ENCODE data around the gene DPYD. TPM values are rescaled to one million over a fixed set of nuclear protein-coding genes. Genes with fewer than 3 reads are reported as not detected.

Gene DPYD
- total RNA-seq, 1 donor from 2014 or later = 12.8 TPM

DNA sequence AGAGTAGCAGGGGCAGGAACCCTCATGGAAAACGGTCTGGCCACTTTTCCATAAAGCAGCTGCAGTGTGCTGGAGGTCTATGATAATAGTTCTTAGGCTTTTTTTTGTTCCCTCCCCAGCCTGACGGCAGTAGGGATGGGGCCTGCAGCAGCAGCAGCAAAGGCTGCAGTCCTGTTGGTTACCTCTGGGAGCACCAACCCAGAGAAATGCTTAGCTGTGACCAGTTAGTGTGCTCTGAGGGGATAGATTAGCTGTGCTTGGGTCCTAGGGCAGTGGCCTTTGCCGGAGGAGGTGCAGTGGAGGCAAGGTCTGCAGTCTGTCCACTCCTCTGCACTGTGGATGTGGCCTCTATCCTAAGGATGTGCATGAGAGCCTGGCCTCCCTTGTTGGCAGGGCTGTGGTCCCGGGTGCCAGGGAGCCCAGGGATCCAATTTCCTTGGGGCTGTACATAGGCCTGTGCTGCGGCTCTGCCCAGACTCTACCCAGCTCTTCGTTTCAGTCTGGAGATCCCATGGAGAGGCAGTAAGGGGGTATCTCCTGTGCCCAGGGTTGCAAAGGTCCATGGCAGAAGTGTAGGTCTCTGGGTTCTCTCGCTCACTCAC is 876.6 kb downstream of the DPYD start:
- no peak overlapping the region for H3K4me3 Mint-ChIP-seq (ENCODE audit: unreplicated experiment)
- peaks cover 20% of the 10 kb centered on the region for H3K36me3 Mint-ChIP-seq (ENCODE audit: unreplicated experiment)
- peaks cover 3% of the 10 kb centered on the region for H3K9me3 Mint-ChIP-seq (ENCODE audit: unreplicated experiment)
- TF ChIP-seq, protein P1, sequence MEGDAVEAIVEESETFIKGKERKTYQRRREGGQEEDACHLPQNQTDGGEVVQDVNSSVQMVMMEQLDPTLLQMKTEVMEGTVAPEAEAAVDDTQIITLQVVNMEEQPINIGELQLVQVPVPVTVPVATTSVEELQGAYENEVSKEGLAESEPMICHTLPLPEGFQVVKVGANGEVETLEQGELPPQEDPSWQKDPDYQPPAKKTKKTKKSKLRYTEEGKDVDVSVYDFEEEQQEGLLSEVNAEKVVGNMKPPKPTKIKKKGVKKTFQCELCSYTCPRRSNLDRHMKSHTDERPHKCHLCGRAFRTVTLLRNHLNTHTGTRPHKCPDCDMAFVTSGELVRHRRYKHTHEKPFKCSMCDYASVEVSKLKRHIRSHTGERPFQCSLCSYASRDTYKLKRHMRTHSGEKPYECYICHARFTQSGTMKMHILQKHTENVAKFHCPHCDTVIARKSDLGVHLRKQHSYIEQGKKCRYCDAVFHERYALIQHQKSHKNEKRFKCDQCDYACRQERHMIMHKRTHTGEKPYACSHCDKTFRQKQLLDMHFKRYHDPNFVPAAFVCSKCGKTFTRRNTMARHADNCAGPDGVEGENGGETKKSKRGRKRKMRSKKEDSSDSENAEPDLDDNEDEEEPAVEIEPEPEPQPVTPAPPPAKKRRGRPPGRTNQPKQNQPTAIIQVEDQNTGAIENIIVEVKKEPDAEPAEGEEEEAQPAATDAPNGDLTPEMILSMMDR (IDR thresholded peaks at IDR 0.05; ENCODE audit: partially characterized antibody, unreplicated experiment) = no peak
- no peaks in the 10 kb centered on the region for H3K27me3 Mint-ChIP-seq (ENCODE audit: unreplicated experiment)
- H3K27ac Mint-ChIP-seq (ENCODE audit: unreplicated experiment) = no peak overlapping the region
- no peaks in the 10 kb centered on the region for H3K4me1 Mint-ChIP-seq (ENCODE audit: low read depth, unreplicated experiment)
- DNase-seq = no peak

DNA sequence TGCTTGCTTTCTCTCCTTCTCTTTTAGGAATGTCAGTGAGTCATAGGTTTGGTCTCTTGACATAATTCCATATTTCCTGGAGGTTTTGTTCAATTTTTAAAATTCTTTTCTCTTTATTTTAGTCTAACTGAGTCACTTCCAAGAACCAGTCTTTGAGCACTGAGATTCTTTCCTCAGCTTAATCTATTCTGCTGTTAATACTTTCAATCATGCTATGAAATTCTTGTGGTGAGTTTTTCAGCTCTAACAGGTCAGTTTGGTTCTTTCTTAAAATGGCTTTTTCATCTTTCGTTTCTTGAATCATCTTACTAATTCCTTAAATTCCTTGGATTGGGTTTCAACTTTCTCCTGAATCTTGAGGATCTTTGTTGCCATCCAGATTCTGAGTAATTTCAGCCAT is 878.3 kb downstream of the DPYD start:
- Mint-ChIP-seq H3K36me3 (ENCODE audit: unreplicated experiment) (peaks cover 28% of the 10 kb centered on the region), H3K27ac (ENCODE audit: unreplicated experiment) (no peak overlapping the region), H3K9me3 (ENCODE audit: unreplicated experiment) (peaks cover 3% of the 10 kb centered on the region), H3K27me3 (ENCODE audit: unreplicated experiment) (no peaks in the 10 kb centered on the region), H3K4me1 (ENCODE audit: low read depth, unreplicated experiment) (no peaks in the 10 kb centered on the region), H3K4me3 (ENCODE audit: unreplicated experiment) (no peak overlapping the region)
- no peak for DNase-seq
- TF ChIP-seq, protein P1 (IDR thresholded peaks at IDR 0.05; ENCODE audit: partially characterized antibody, unreplicated experiment) = no peak

DNA sequence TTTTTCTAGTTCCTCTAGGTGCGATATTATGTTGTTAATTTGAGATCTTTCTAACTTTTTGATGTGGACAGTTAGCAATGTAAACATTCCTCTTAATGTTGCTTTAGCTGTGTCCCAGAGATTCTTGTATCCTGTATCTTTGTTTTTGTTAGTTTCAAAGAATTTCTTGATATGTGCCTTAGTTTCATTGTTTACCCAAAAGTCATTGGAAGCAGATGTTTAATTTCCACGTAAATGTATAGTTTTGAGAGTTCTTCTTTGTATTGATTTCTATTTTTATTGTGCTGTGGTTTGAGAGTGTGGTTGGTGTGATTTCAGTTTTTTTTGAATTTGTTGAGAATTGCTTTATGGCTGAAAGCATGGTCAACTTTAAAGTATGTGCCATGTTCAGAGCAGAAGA is 879.8 kb downstream of the DPYD start:
- Mint-ChIP-seq H3K27ac (ENCODE audit: unreplicated experiment) (no peak overlapping the region), H3K27me3 (ENCODE audit: unreplicated experiment) (no peaks in the 10 kb centered on the region), H3K36me3 (ENCODE audit: unreplicated experiment) (peaks cover 28% of the 10 kb centered on the region), H3K9me3 (ENCODE audit: unreplicated experiment) (peaks cover 3% of the 10 kb centered on the region), H3K4me3 (ENCODE audit: unreplicated experiment) (no peak overlapping the region), H3K4me1 (ENCODE audit: low read depth, unreplicated experiment) (no peaks in the 10 kb centered on the region)
- no peak for DNase-seq
- TF ChIP-seq, protein P1 (IDR thresholded peaks at IDR 0.05; ENCODE audit: partially characterized antibody, unreplicated experiment) = no peak

DNA sequence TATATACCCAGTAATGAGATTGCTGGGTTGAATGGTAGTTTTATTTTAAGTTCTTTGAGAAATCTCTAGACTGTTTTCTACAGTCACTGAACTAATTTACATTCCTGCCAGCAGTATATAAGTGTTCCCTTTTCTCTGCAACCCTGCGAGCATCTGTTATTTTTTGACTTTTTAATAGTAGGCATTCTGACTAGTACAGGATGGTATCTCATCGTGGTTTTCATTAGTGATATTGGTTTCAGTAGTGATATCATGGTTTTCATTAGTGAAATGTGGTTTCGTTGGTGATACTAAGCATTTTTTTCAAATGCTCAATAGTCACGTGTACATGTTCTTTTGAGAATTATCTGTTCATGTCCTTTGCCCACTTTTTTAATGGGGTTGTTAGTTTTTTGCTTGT is 882.4 kb downstream of the DPYD start:
- Mint-ChIP-seq H3K27me3 (ENCODE audit: unreplicated experiment) (no peaks in the 10 kb centered on the region), H3K36me3 (ENCODE audit: unreplicated experiment) (peaks cover 28% of the 10 kb centered on the region), H3K9me3 (ENCODE audit: unreplicated experiment) (peaks cover 3% of the 10 kb centered on the region), H3K27ac (ENCODE audit: unreplicated experiment) (no peak overlapping the region), H3K4me3 (ENCODE audit: unreplicated experiment) (no peak overlapping the region), H3K4me1 (ENCODE audit: low read depth, unreplicated experiment) (no peaks in the 10 kb centered on the region)
- DNase-seq = no peak
- TF ChIP-seq, protein P1 (IDR thresholded peaks at IDR 0.05; ENCODE audit: partially characterized antibody, unreplicated experiment) = no peak

DNA sequence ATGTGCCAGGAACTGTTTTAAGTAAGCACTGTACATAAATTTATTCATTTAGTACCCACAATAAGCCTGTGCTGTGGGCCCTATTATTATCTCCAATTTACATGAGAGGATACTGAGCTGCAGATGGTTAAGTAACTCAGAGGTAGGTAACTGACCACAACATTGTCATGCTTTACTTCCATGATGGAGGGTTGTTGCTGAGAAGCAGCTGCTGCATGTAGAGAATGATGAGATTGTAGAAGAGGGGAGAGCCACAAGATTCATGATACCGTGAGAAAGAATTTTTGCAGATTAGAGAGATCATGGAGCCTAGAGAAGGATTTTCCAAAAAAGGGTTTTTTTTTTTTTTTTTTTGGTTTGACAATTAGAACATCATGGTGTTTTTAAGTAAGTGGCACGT is 886.2 kb downstream of the DPYD start:
- Mint-ChIP-seq H3K4me3 (ENCODE audit: unreplicated experiment) (no peak overlapping the region), H3K27me3 (ENCODE audit: unreplicated experiment) (no peaks in the 10 kb centered on the region), H3K9me3 (ENCODE audit: unreplicated experiment) (no peaks in the 10 kb centered on the region), H3K27ac (ENCODE audit: unreplicated experiment) (no peak overlapping the region), H3K4me1 (ENCODE audit: low read depth, unreplicated experiment) (no peaks in the 10 kb centered on the region), H3K36me3 (ENCODE audit: unreplicated experiment) (peaks cover 12% of the 10 kb centered on the region)
- DNase-seq = no peak
- TF ChIP-seq, protein P1 (IDR thresholded peaks at IDR 0.05; ENCODE audit: partially characterized antibody, unreplicated experiment) = no peak

All from glutamatergic neuron (in vitro differentiated cells).